IMR-90 (cell line): ENCODE results near the gene SFSWAP.

Source experiments
- BHLHE40 ChIP-seq: fragments of 150-350 bp; IDR thresholded peaks from 2 replicates; pipeline ENCODE4 v1.6.1; 2016; ENCODE audit warnings: mild to moderate bottlenecking, low read depth, low read length
- CEBPB ChIP-seq: IDR thresholded peaks from 2 replicates; pipeline ENCODE4 v1.6.1; 2012; ENCODE audit warnings: low read depth, low read length, improper control_type of control experiment
- FOS ChIP-seq: fragments of 150-350 bp; IDR thresholded peaks from 2 replicates; pipeline ENCODE4 v1.6.1; 2016; ENCODE audit warnings: low read depth, low read length
- MAFK ChIP-seq: IDR thresholded peaks from 2 replicates; pipeline ENCODE4 v1.6.1; 2012; ENCODE audit warnings: low read depth, low read length, improper control_type of control experiment
- MAZ ChIP-seq: IDR thresholded peaks from 2 replicates; pipeline ENCODE4 v1.6.1; 2012; ENCODE audit warnings: low read depth, mild to moderate bottlenecking, low read length, improper control_type of control experiment, moderate library complexity, borderline replicate concordance
- MXI1 ChIP-seq: IDR thresholded peaks from 2 replicates; pipeline ENCODE4 v1.6.1; 2012; ENCODE audit warnings: low read depth, mild to moderate bottlenecking, low read length, moderate library complexity, borderline replicate concordance
- NFE2L2 ChIP-seq: fragments of 150-350 bp; IDR thresholded peaks from 2 replicates; pipeline ENCODE4 v1.6.1; 2016; ENCODE audit warnings: low read depth, mild to moderate bottlenecking, low read length
- POLR2A ChIP-seq: IDR thresholded peaks from 2 replicates; pipeline ENCODE4 v1.6.1; 2012; ENCODE audit warnings: mild to moderate bottlenecking, low read depth, low read length
- RAD21 ChIP-seq: IDR thresholded peaks from 2 replicates; pipeline ENCODE4 v1.6.1; 2012; ENCODE audit warnings: low read length, improper control_type of control experiment
- RCOR1 ChIP-seq: IDR thresholded peaks from 2 replicates; pipeline ENCODE4 v1.6.1; 2012; ENCODE audit warnings: mild to moderate bottlenecking, low read length, improper control_type of control experiment; ENCODE audit not compliant: insufficient replicate concordance
- RFX5 ChIP-seq: IDR thresholded peaks from 2 replicates; pipeline ENCODE4 v1.8.0; 2012; ENCODE audit warnings: low read depth, mild to moderate bottlenecking, low read length, moderate library complexity
- SMC3 ChIP-seq: fragments of 150-350 bp; IDR thresholded peaks from 2 replicates; pipeline ENCODE4 v1.6.1; 2016; ENCODE audit warnings: low read depth, mild to moderate bottlenecking, antibody characterized with exemption, low read length, moderate library complexity
- TF ChIP-seq, protein P1 (sequence below): conservative IDR thresholded peaks from 2 replicates; pipeline ENCODE4 v1.5.1; 2012; ENCODE audit warnings: mild to moderate bottlenecking, low read depth, low read length, improper control_type of control experiment
- TF ChIP-seq, protein P2 (sequence below): fragments of 150-350 bp; IDR thresholded peaks from 2 replicates; pipeline ENCODE4 v1.6.1; 2016; ENCODE audit warnings: low read depth, mild to moderate bottlenecking, low read length, moderate library complexity, borderline replicate concordance

DNA sequence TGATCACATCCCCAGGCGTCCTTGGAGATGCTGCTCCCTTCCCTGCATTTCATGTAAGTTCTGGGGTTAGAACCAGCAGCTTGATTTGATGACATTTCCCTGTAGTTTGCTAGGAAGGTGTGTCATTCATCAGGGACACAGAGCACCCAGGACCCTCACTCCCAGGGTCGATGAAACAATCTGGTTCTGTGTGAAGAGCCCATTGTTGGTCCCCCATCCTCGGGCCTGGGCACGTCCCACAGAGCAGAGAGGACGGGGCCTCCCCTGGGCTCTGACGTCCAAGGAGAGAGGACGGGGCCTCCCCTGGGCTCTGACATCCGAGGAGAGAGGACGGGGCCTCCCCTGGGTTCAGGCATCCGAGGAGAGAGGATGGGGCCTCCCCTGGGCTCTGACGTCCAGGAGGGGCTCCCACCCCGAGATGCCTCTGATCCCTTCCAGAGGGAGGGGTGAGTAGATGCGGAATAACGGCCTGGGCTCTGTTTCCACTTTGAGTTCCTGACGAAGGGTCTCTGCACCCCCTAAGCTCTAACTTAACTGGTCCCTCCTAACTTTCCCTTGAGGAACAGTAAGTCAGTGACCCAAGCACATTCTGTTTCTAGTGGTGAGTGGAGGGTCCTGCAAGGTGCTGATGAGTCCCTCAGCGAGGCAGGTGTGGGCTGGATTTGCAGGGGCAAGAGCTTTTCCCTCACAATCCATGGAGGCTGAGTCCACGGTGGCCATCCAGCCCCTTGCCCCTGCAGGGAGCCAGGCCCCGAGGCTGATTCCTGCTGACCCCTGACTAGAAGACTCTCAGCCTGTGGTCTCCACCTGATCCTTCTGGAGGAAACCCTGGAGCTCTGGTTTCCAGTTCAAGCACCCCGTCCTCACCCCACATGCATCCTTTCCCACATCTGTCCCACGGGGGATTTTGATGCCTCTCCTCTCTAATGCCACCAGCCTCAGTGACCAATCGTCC, 35.5 kb upstream of the SFSWAP start:
- TF ChIP-seq, protein P1, sequence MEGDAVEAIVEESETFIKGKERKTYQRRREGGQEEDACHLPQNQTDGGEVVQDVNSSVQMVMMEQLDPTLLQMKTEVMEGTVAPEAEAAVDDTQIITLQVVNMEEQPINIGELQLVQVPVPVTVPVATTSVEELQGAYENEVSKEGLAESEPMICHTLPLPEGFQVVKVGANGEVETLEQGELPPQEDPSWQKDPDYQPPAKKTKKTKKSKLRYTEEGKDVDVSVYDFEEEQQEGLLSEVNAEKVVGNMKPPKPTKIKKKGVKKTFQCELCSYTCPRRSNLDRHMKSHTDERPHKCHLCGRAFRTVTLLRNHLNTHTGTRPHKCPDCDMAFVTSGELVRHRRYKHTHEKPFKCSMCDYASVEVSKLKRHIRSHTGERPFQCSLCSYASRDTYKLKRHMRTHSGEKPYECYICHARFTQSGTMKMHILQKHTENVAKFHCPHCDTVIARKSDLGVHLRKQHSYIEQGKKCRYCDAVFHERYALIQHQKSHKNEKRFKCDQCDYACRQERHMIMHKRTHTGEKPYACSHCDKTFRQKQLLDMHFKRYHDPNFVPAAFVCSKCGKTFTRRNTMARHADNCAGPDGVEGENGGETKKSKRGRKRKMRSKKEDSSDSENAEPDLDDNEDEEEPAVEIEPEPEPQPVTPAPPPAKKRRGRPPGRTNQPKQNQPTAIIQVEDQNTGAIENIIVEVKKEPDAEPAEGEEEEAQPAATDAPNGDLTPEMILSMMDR, result no peak
- TF ChIP-seq POLR2A (no peak), RAD21 (no peak), SMC3 (no peak), FOS (no peak), CEBPB (no peak), BHLHE40 (no peak), MAFK (no peak), RFX5 (no peak), MXI1 (no peak), MAZ (no peak), RCOR1 (no peak), NFE2L2 (no peak)
- TF ChIP-seq, protein P2, sequence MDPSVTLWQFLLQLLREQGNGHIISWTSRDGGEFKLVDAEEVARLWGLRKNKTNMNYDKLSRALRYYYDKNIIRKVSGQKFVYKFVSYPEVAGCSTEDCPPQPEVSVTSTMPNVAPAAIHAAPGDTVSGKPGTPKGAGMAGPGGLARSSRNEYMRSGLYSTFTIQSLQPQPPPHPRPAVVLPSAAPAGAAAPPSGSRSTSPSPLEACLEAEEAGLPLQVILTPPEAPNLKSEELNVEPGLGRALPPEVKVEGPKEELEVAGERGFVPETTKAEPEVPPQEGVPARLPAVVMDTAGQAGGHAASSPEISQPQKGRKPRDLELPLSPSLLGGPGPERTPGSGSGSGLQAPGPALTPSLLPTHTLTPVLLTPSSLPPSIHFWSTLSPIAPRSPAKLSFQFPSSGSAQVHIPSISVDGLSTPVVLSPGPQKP, result no peak
